Mononuclear cell (primary cell): Measurements from ENCODE around the gene HINT2. TPM values are rescaled to one million over a fixed set of nuclear protein-coding genes. Genes with fewer than 3 reads are reported as not detected.

ENCODE experiments used
- H3K27me3 ChIP-seq: 2 replicates; pipeline ENCODE4 v1.6.0; 2011; ENCODE audit warnings: low read length, control low read depth; ENCODE audit not compliant: insufficient read depth
- H3K4me1 ChIP-seq: 2 replicates; pipeline ENCODE4 v1.5.1; 2011; ENCODE audit warnings: mild to moderate bottlenecking, low read length, control low read depth; ENCODE audit not compliant: insufficient read depth
- H3K4me3 ChIP-seq: 2 replicates; pipeline ENCODE4 v1.5.1; 2011; ENCODE audit warnings: mild to moderate bottlenecking, low read length, moderate library complexity
- H3K9me3 ChIP-seq: 2 replicates; pipeline ENCODE4 v1.5.1; 2011; ENCODE audit warnings: low read depth, mild to moderate bottlenecking, control low read depth, low read length
- total RNA-seq: library from RNA; depleted of rRNA; stranded (reverse); fragments of >200 nt; gene quantifications from one replicate; pipeline ENCODE4 v1.2.3, GENCODE V29; 2012

HINT2 gene
- total RNA-seq, 1 donor = 10.7 TPM

- Histone ChIP-seq H3K27me3 (no peaks in the 10 kb centered on the region), H3K4me3 (no peak overlapping the region), H3K9me3 (no peaks in the 10 kb centered on the region), H3K4me1 (no peaks in the 10 kb centered on the region)
Observed at GRCh38 chr9:35783418-35783817, 31.4 kb downstream of the HINT2 start.

- H3K4me3 ChIP-seq = no peak overlapping the region
- no peaks in the 10 kb centered on the region for H3K27me3 ChIP-seq
- H3K4me1 ChIP-seq = peaks cover 4% of the 10 kb centered on the region
- H3K9me3 ChIP-seq = no peaks in the 10 kb centered on the region
Observed at GRCh38 chr9:35781066-35781465, 33.8 kb downstream of the HINT2 start.

GRCh38 chr9:35778496-35778895 lies 36.3 kb downstream of the HINT2 start:
- Histone ChIP-seq H3K9me3 (no peaks in the 10 kb centered on the region), H3K4me1 (peaks cover 16% of the 10 kb centered on the region), H3K4me3 (no peak overlapping the region), H3K27me3 (no peaks in the 10 kb centered on the region)

GRCh38 chr9:35776018-35776417 lies 38.8 kb downstream of the HINT2 start:
- H3K9me3 ChIP-seq = no peaks in the 10 kb centered on the region

GRCh38 chr9:35774907-35775635 lies 39.8 kb downstream of the HINT2 start:
- H3K4me3 ChIP-seq = no peak overlapping the region
- peaks cover 16% of the 10 kb centered on the region for H3K4me1 ChIP-seq
- no peaks in the 10 kb centered on the region for H3K27me3 ChIP-seq
- H3K9me3 ChIP-seq = no peaks in the 10 kb centered on the region

More at GRCh38 chr9:35776018-35776417, 38.8 kb downstream of the HINT2 start:
- Histone ChIP-seq H3K4me1 (peaks cover 16% of the 10 kb centered on the region), H3K27me3 (no peaks in the 10 kb centered on the region), H3K4me3 (no peak overlapping the region)

- Histone ChIP-seq H3K4me1 (peaks cover 16% of the 10 kb centered on the region), H3K4me3 (no peak overlapping the region), H3K27me3 (no peaks in the 10 kb centered on the region), H3K9me3 (no peaks in the 10 kb centered on the region)
Observed at GRCh38 chr9:35771943-35772342, 42.9 kb downstream of the HINT2 start.

GRCh38 chr9:35771534-35771933 lies 43.3 kb downstream of the HINT2 start:
- no peak overlapping the region for H3K4me3 ChIP-seq
- H3K27me3 ChIP-seq = no peaks in the 10 kb centered on the region
- H3K9me3 ChIP-seq = no peaks in the 10 kb centered on the region
- H3K4me1 ChIP-seq = peaks cover 16% of the 10 kb centered on the region

- Histone ChIP-seq H3K9me3 (no peaks in the 10 kb centered on the region), H3K27me3 (no peaks in the 10 kb centered on the region), H3K4me1 (peaks cover 12% of the 10 kb centered on the region), H3K4me3 (no peak overlapping the region)
Observed at GRCh38 chr9:35771075-35771433, 43.8 kb downstream of the HINT2 start.

- no peaks in the 10 kb centered on the region for H3K27me3 ChIP-seq
- H3K9me3 ChIP-seq = no peaks in the 10 kb centered on the region
- H3K4me1 ChIP-seq = no peaks in the 10 kb centered on the region
- H3K4me3 ChIP-seq = no peak overlapping the region
Observed at GRCh38 chr9:35769763-35770162, 45.1 kb downstream of the HINT2 start.

- Histone ChIP-seq H3K4me3 (no peak overlapping the region), H3K9me3 (no peaks in the 10 kb centered on the region), H3K27me3 (no peaks in the 10 kb centered on the region), H3K4me1 (no peaks in the 10 kb centered on the region)
Observed at GRCh38 chr9:35767458-35767857, 47.4 kb downstream of the HINT2 start.

- H3K27me3 ChIP-seq = no peaks in the 10 kb centered on the region
- H3K4me1 ChIP-seq = no peaks in the 10 kb centered on the region
- no peaks in the 10 kb centered on the region for H3K9me3 ChIP-seq
- no peak overlapping the region for H3K4me3 ChIP-seq
Observed at GRCh38 chr9:35766997-35767396, 47.8 kb downstream of the HINT2 start.

GRCh38 chr9:35763803-35764202 lies 51.0 kb downstream of the HINT2 start:
- Histone ChIP-seq H3K4me1 (peaks cover 11% of the 10 kb centered on the region), H3K27me3 (no peaks in the 10 kb centered on the region), H3K9me3 (no peaks in the 10 kb centered on the region), H3K4me3 (no peak overlapping the region)

GRCh38 chr9:35763181-35763580 lies 51.7 kb downstream of the HINT2 start:
- Histone ChIP-seq H3K27me3 (no peaks in the 10 kb centered on the region), H3K4me3 (no peak overlapping the region), H3K4me1 (peaks cover 16% of the 10 kb centered on the region), H3K9me3 (no peaks in the 10 kb centered on the region)
